OCI-M1 (cell line): Measurements from ENCODE around the gene CENPB.

Experiments used
- DNase-seq: peaks from one replicate; lab custom pipeline; 2025; lab: John Stamatoyannopoulos, UW

CENPB gene

DNA sequence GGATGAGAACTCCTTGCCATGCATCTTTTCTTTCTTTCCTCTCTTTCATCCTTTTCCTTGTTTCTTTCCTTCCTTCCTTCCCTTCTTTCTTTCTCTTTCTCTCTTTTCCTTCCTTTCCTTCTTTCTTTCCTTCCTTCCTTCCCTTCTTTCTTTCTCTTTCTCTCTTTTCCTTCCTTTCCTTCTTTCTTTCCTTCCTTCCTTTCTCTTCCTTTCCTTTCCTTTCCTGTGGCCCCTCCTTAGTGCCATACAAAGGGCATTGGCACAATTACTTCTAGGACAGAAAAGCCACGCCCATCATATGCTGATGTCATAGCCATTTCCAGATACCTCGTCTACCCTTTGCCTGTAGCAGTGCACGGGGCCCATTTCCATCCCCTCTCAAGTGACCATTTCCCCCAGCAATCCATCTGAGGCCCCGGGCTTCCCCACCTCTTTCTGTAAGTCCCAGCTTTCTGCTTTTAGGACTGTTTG, 2.2 kb upstream of the CENPB start:
- peak; percentile 27 for DNase-seq

DNA sequence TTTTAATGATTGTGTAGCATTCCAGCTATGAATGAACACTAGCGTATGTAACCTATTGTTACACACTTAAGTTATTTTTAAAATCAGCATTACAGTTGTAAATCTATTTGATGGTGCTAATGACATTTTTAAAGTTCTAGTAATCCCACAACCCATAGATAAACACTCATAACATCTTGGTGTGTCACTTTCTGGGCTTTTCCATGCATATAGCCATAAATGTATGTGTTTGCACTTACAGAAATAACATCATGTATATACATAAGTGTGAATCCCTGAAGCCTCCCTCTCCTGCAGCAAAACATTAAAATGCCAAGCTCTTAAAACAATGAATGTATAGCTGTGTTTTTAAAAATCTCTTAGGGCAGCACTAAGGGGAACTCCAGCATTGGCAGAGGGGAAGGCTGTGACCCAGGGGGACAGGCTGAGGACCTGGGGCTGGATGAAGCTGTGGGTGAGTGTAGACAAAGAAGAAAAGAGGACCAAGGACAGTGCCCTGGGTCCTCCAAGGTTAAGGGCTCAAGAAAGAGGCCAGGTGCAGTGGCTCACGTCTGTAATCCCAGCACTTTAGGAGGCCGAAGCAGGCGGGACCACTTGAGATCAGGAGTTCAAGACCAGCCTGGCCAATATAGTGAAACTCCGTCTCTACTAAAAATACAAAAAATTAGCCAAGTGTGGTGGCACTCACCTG, 929 bp upstream of the CENPB start:
- no peak for DNase-seq

DNA sequence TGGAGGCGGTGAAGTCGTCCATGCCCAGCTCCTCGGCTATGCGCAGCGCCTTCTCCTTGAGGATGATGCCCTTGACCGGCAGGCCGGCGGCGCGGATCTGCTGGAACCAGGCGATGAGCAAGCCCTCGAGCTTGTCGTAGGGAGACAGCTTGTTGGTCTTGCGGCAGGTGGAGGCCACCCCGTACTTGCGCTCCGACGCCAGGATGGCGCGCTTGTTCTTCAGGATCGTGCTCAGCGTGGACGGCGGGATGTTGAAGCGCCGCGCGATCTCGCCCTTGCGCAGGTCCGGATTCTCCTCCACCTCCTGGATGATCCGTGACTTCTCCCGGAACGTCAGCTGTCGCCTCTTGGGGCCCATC, 435 bp downstream of the CENPB start:
- DNase-seq, result peak; percentile 42

DNA sequence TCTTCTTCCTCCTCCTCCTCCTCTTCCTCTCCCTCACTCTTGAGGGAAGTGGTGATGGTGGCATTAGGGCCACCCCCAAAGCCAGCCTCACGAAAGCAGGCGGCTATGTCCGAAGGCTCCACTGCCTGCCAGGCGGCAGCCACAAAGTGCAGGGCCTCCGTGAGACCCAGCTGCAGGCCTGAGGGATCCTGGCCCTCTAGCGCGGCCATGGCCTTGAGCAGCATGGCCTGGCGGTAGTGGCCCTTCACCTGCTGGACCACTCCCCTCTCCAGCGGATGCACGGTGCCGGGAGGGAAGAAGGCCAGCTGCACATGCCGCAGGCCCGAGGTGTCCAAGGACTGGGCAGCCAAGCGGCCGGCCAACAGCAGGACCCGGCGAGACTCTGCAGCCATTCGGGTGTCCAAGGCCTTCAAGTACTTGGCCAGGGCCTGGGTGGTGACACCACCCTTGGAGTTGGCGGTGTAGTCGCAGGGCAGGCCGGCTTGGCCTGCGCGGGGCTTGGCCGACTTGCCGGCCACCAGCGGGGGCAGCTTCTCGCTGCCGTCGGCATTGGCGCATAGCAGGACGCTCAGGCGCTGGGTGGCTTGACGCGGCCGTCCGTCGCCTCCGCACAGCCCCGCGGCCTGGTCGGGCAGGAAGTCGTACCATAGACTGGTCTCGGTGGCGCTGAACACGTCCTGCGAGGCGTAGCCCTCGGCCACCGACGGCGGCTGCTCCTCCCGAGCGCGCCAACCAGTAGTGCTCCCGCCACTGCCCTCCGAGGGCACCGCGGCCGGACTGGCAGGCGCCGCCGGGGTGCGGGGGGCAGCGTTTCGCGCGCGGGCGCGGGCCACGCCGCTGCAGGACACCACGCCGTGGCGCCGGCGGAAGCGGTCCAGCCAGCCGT, 1.1 kb downstream of the CENPB start:
- DNase-seq, result no peak

DNA sequence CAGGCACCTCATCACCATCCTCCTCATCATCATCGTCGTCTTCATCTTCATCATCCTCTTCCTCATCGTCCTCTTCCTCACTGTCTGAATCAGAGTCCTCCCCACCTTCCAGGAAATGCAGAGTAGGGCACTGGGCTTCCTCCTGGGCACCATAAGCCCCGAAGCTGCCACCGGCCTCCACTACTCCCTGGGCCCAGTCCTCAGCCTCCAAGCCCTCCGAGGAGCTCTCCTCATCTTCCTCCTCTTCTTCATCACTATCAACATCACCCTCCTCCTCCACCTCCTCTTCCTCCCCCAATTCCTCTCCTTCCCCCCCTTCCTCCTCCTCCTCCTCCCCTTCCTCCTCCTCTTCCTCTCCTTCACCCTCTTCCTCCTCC, 1.7 kb downstream of the CENPB start:
- DNase-seq, result no peak

DNA sequence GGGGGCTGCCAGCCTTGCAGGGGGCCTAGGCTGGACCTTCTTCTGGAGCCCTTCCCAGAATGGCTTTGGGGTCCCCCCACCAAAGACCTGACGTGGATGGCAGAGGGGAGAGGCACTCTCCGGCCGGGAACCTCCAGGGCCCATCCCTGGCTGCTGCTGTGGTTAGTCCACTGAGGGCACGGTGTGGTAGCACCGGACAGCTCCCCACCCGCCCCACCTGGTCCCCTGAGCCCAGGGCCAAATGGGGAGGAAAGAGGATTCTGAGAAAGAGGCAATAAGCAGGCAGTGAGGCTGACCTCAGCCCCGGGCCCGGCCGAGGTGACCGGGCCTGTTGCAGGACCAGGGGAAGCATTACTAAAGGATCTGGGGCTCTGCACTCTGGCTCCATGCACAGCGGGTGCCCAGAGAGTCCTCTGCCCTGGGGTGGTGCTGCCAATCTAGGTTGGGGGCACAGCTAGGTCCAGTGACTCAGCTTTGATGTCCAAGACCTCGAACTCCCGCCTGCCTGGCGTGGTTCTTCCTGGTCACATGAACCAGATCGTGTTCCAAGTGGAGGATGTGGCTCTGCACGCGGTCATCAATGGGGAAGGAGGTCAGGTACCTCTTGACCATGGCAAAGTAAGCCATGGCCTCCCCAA, 2.2 kb downstream of the CENPB start:
- DNase-seq, result no peak

DNA sequence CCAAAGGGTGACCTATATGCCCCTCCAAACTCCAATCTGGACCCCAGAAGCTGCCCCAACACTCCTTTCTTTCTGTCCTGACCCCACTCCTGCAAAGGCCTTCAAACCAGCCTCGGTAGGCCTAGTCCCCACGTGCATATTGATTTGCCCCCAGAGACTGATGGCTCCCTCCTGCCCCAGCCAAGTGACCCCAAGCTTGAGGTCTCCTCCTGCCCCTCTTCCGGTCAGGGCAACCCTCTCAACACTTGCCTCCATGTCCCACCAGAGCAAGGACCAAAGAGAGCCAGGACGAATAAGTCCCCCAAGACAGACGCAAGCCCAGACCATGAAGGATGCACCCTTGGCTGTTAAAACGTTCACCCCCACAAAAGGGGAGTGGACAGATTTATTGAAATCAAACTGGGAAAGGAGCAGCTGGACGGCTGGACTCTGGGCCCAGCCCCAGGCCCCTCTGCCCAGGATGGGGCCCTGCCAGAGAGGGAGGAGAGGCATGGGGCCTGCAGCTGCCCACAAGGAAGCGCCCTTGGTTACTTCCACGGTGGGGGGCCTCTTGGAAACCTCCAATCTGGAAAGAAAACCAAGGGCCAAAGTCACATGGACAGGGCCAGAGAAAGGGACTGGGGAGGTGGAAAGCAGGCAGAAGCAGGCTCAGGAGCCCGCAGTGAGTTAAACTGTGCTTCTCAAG, 2.9 kb downstream of the CENPB start:
- no peak for DNase-seq

DNA sequence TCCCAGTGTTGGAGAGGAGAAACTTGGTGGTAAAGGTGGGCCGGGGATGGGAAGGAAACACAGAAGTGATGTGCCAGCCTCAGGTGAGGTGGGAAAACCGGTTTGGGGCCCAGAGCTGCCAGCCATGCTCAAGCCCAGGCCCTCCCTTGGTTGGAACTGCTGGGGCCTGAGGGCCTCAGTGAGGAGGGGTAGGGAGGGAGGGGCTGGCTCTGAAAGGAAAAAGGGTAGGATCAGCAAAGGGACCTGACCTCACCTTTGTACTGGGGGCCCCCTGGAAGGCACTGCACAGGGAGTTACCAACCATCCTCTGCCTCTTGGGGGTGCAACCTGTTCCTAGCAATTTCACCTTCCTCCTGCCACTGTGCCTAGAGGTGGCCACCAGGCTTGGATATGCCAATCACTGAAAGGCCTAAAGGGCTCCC, 3.5 kb downstream of the CENPB start:
- DNase-seq, result no peak

DNA sequence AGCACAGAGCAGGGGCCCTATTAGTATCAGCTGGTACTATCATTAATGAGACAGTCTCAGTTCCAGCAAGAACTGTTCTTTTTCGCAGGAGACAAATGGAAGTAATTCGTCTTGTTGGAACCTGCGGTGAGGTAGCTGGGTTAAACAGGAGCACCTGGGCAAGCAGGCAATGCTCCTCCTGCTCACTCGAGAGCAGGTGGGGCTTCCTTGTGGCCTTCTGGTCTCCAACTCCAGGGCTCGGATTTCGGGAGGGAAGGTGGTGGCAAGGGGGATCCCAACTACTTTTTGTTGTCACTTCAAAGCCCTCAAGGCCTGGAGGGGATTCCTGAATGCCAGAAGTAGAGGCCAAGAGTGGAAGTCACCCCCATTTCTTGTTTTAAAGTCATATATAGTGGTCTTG, 3.9 kb downstream of the CENPB start:
- DNase-seq, result no peak

DNA sequence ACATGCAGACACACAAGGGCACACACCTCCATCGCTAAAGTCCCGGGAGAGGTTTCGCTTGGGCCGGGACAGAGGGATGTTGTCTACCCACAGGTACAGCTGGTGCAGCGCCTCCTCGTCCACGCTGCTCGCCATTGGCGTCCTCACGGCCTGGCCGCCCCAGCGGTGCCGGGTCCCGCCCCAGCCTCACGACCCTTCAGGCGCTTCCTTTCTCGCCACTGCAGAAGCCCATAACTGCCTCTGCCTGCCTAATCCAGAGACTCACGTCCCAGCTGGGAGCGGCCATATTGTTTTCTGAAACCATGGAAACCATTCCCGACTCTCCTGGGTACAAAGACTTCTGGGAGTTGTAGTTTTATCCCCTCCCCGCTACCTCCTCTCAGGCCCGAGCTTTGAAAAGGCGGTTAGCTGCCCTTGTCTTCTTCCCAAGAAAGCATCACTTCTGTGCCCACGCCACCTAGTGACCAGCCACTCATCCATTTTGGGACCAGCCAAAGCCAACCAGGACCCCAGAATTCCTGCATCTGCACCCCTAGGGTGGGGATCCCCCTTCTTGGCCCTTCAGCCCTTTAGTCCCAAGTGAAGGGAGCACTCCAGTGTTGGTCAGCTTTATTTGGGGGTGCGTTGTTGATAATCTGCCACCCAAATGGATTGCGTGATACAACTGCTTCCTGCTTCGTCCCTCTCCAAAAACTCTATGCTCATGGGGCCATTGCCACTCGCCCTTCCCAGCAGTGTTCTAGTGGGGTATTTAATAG, 5.2 kb downstream of the CENPB start, which contains the start of gene SPEF1:
SPEF1 (minus strand) TSS at position 296 of the 758 bp plus-strand sequence; CDS start at position 135, 161 bp downstream.
- peak; percentile 96 for DNase-seq

DNA sequence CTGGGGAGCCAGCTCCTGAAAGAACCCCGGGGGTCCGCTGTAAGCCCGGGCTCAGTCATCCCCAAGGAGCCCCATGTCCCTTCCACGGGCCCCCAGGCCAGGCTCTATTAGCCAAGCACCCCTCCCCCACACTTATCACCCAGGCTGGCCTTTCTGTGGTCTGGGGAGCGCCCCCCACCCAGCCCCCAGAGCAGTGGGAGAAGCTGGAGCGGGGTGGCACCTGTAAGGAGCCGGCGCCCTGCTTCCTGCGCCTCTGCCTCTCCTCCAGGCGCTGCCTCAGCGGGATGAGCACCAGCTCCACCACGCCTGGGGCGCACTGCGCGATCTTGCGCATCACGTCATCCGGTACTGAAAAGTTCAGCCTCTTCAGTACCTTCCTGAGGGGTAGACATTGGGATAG, 7.6 kb downstream of the CENPB start:
- DNase-seq, result no peak

DNA sequence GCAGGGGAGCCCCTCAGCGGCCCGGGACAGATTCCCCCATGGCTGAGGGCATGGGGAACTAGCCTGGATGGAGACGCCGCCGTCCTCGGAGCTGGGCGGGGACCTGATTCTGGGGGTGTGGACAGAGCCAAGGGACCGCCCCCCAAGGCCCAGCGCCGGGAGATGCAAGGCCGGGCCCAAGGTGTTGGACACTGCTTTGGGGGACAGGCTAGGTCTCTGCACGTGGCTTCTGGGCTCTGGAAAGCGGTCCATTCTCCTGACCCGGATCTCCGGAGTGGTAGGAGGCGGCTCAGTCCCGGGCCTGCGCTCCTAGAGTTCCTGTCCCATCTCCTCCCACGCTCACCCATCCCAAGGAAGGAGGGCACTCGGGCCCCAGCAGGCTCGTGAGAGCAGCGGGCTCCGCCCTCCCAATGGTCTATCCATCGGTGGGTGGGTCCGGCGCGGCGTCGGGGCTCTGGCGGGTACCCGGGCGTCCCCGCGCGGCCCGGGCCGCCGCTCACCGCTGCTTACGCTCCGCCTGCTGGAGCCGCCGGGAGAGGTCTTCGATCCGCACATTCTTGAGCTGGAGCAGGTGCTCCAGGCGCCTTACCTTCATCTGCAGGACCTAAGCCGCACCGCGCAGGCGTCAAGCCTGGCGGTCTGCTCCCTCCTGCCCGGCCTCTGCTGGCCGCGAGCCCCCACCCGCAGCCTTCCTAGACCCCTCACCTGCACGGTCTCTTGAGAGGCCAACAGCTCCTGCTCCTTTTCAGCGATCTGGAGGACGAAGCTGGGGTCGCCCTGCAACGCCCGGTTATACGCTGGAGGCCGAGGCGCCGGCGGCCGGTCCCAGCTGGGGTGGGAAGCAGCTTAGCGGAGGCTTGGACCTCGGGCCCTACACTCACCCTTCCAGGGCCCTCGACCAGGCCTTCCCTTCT, 8.6 kb downstream of the CENPB start:
- DNase-seq, result no peak

DNA sequence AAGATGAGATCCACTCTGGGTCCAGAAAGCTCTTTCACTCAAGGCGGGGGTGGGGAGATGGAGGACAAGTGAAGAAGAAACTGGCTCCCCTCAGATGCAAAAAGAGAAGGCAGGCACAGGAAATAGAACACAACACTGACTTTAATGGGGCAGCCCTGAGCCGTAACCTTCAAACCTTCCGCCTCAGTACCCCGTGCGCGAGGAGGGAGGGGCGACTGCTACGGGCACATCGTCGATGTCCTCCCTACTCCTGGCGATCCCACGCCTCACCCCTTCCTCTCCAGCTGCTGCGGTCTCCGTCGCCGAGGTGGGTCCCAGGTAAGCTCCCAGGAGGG, 9.2 kb downstream of the CENPB start:
- DNase-seq, result no peak

DNA sequence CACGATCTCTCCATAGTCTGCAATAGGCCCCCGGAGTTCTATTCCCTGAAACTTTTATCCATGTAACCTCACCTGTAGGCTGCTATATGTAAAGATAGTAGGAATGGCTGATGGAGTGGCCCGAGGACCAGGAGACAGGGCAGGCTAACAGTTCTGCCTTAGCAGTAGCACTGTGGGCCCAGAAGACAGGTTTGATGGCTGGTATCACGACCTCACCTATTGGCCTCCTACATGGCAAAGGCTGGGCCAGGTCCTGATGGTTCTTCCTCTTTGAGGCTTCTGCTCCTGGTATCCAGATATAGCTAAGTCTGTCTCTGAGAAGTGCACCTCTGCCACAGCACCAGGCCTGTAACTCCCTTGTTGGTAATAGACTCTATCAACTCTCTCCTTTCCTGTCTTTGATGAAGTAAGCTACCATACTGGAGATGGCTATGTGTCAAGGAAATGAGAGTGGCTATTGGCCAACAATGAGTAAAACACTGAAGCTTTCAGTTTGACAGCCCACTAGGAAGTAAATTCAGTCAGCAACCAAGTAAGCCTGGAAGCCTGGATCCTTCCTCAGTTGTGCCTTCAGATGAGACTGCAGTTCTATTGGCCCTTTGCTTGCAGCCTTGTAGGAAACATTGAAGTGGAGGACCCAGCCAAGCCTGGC, 11.0 kb downstream of the CENPB start:
- DNase-seq, result no peak

DNA sequence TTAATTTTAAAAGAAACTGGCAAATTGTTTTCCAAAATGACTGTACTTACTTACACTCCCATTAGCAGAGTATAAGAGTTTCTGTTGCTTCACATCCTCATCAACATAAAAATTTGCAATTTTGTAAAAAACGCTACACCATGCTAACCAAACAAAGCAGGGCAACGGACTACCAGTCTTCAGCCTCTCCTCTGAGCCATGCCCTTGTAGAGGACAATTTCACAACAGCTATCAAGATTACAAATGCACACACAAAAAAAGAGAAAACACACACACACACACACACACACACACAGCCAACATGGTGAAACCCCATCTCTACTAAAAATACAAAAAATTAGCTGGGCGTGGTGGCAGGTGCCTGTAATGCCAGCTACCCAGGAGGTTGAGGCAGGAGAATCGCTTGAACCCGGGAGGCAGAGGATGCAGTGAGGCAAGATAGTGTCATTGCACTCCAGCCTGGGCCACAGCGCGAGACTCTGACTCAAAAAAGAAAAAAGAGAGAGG, 14.9 kb downstream of the CENPB start:
- DNase-seq, result no peak

DNA sequence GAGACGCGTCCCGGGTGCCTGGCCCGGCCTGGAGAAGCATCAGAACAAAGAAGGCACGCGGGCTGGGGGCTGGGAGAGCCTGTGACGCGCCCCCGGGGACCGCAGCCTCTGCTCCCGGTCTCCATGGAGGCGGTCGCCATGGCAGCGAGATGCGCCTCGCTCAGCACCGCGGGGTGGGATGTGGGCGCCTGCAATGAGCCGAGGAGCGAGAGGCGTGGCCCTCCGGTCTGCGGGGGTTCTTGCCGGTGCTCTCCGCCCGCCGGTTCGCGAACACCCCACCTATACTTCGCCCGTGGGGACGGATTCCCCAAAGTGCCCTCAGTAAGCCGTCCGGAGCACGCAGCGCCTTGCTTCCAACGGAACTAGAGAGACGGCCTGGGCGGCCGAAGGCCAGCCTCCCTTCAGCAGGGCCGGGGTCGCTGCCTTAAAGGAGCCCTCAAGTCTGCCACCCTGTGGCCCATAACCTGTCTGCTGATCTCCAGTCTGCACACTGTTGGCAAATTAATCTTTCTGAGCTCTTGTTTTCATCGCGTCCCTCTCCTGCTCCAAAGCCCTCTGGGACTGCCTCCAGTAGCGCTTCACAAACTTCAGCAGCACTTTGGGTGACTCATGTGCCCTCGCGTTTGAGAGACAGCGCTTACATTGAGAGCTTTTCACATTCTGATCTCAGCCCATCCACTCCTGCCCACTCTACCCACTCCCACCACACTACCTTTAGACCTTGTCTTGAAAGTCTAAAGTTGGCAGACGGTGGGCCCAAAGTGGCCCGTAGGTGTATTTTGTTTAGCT, 18.0 kb downstream of the CENPB start:
- peak; percentile 87 for DNase-seq

DNA sequence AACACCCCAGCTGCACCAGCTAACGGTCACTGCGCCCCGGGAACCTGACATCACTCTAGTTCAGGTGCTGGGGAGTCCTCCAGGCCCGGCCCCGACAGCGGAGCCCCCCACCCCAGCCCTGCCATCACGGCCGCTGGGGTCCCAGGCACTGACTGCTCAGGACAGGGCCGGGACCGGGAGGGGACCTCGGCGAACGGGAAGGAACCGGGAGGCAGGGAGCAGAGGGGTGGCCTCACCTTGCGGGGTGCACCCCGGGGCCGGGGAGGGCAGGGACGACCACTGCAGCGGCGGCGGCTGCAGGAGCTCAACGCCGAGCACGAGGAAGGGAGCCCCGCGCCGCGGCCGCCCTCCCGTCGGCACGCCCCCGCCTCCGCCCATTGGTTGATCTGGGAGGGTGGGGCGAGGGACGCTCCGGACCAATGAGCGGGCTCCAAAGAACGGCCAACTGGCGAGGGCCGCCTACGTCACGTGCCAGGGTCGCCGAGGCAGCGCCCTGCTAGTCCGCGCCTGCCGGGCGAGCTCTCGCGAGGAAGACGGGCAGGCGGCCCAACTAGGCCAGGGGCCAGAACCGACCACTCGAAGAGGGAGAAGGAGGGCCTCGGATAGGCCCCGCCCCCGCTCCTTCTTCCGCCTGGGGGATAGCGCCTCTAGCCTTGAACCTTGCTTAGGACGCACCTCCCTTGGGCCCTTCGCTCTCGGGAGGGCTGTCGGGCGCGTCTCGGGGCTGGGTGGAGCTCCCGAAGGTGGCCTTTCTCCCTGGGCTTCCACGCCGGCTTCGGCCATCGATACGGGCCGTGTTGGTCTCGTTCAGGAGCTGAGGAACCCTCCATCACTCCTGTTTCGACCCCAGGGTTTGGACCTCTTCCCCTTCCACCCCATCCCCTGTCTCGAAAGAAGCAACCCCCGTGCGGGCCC, 18.9 kb downstream of the CENPB start, which contains the start of gene ADISSP:
ADISSP (minus strand) TSS at position 327 of the 915 bp plus-strand sequence. CDS start 7,653 bp downstream, outside the sequence.
- DNase-seq, result peak; percentile 99

DNA sequence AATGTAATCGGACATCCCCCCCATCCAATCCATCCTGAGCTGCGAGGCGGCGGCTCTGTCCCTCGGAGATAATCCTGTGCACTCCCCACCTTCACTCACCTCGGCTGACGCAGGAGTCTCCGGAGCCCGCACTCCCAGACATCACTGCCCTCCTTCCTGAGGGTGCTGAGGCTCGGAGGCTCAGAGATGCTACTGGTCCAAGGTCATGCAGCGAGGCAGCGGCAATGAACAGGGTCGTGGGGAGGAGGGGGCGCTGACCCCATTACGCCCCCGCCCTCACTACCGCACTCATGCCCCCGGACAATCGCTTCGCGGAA, 19.5 kb downstream of the CENPB start:
- DNase-seq, result no peak
